HepG2 (cell line): ENCODE measurements around the gene TBC1D7. TPM values are rescaled to one million over a fixed set of nuclear protein-coding genes. Genes with fewer than 3 reads are reported as not detected.

Source experiments
- ATAC-seq: fragments of 200-7000 bp; cut with Tn5 transposase; 3 replicates; pipeline ENCODE4 v1.9.1; 2020; ENCODE audit warnings: mild to moderate bottlenecking, moderate library complexity
- BruUV-seq: library from RNA; stranded (reverse); fragments of 400-500 nt; replicated peaks from 2 replicates; lab custom pipeline; 2021; lab: Mats Ljungman, UMichigan
- CTCF ChIA-PET: fragments of 300-600 bp; formaldehyde crosslinking; extraction: SDS; loops from one replicate; lab custom pipeline; 2021; ENCODE audit warnings: low total read pairs, inconsistent platforms, low intra/inter-chr PET ratio; lab: Yijun Ruan, JAX
- POLR2A ChIA-PET: fragments of 350-600 bp; sonication (Branson Sonifier 250); formaldehyde crosslinking; loops from one replicate; lab custom pipeline; 2020; ENCODE audit warnings: antibody characterized with exemption, inconsistent platforms; lab: Yijun Ruan, JAX
- DNase-seq: peaks from one replicate; pipeline ENCODE4 v3.0.0-alpha.2; 2015; ENCODE audit warnings: low spot score
- FAIRE-seq: peaks from 3 replicates; lab custom pipeline; 2011; peaks lifted over from hg19 to GRCh38; lab: Jason Lieb, UNC
- H2AFZ ChIP-seq: one replicate; pipeline ENCODE4 v1.6.1; 2011; ENCODE audit warnings: low read length, inconsistent platforms
- H3K27ac ChIP-seq: fragments of 300-600 bp; 3 replicates; pipeline ENCODE4 v1.8.0; 2011; ENCODE audit warnings: mixed run types, mild to moderate bottlenecking, mixed read lengths, low read length, inconsistent platforms; ENCODE audit not compliant: insufficient read depth; ENCODE audit errors: extremely low read length
- H3K27me3 ChIP-seq, 2 experiments: fragments of 200-600 bp in 1 of 2; 2 replicates in 1 of 2; 3 replicates in 1 of 2; pipeline versions ENCODE4 v1.6.0 to v1.8.0; 2011; ENCODE audit warnings: low read length in 2 of 2, mild to moderate bottlenecking in 2 of 2, moderate library complexity in 2 of 2, inconsistent platforms in 1 of 2; ENCODE audit not compliant: insufficient read depth in 2 of 2, control insufficient read depth in 1 of 2
- H3K36me3 ChIP-seq, 2 experiments: fragments of 200-600 bp in 1 of 2; replicated peaks in 1 of 2; 2 replicates in 1 of 2; 3 replicates in 1 of 2; pipeline versions ENCODE4 v1.5.1 to v1.8.0; 2011; ENCODE audit warnings: low read length in 2 of 2, inconsistent platforms in 1 of 2; ENCODE audit not compliant: insufficient read depth in 2 of 2, control insufficient read depth in 1 of 2
- H3K4me1 ChIP-seq: 2 replicates; pipeline ENCODE4 v1.5.1; 2012; ENCODE audit warnings: low read length, inconsistent platforms; ENCODE audit not compliant: insufficient read depth
- H3K4me2 ChIP-seq: 2 replicates; pipeline ENCODE4 v1.6.0; 2011; ENCODE audit warnings: low read depth, low read length, inconsistent platforms
- H3K4me3 ChIP-seq, 3 experiments: fragments of 200-600 bp in 1 of 3; sonication (generic), shearing (Covaris generic) in 1 of 3; replicated peaks in 1 of 3; 2 replicates each; pipeline ENCODE4 v1.5.1; 2011 to 2016; ENCODE audit warnings: low read length in 3 of 3, inconsistent platforms in 2 of 3, low read depth in 2 of 3, mild to moderate bottlenecking in 2 of 3, control low read depth in 1 of 3, mixed read lengths in 1 of 3; ENCODE audit not compliant: insufficient read depth in 1 of 3
- H3K79me2 ChIP-seq: one replicate; pipeline ENCODE4 v1.6.1; 2011; ENCODE audit warnings: low read length, inconsistent platforms; ENCODE audit not compliant: insufficient read depth
- H3K9ac ChIP-seq: 2 replicates; pipeline ENCODE4 v1.6.0; 2011; ENCODE audit warnings: mild to moderate bottlenecking, low read depth, low read length, inconsistent platforms; ENCODE audit not compliant: insufficient read depth
- H3K9me3 ChIP-seq: 2 replicates; pipeline ENCODE4 v1.5.1; 2012; ENCODE audit warnings: mild to moderate bottlenecking, low read length
- H4K20me1 ChIP-seq: 2 replicates; pipeline ENCODE4 v1.6.0; 2011; ENCODE audit warnings: inconsistent platforms, mild to moderate bottlenecking, low read length, moderate library complexity; ENCODE audit not compliant: insufficient read depth
- HDAC2 ChIP-seq: sonication (generic); formaldehyde crosslinking; IDR thresholded peaks from 2 replicates; pipeline ENCODE4 v1.4.0; 2020; ENCODE audit warnings: missing genetic modification reagents
- MED1 ChIP-seq: sonication (generic); formaldehyde crosslinking; IDR thresholded peaks from 2 replicates; pipeline ENCODE4 v1.4.0; 2020; ENCODE audit warnings: missing genetic modification reagents
- ZBTB21 ChIP-seq: sonication (generic); formaldehyde crosslinking; IDR thresholded peaks from 2 replicates; pipeline ENCODE4 v1.4.0; 2020; ENCODE audit warnings: missing genetic modification reagents
- ZFP36 ChIP-seq: fragments of 150-350 bp; IDR thresholded peaks from 2 replicates; pipeline ENCODE4 v1.6.1; 2018; ENCODE audit warnings: borderline replicate concordance, low read length, low read depth; ENCODE audit not compliant: partially characterized antibody
- ZNF317 ChIP-seq: sonication (generic); formaldehyde crosslinking; IDR thresholded peaks from 2 replicates; pipeline ENCODE4 v1.5.0; 2020; ENCODE audit warnings: mild to moderate bottlenecking, missing genetic modification reagents
- WGBS: methylation state at CpG from one replicate; pipeline ENCODE4 v1.1.6; 2017; ENCODE audit warnings: low lambda C conversion rate; 5-methylcytosine and 5-hydroxymethylcytosine counted together
- in situ Hi-C: cut with HindIII; loops from 2 replicates; pipeline ENCODE4 v1.10.0; 2017; ENCODE audit warnings: low pct_unique_long_range_greater_than_20kb; ENCODE audit not compliant: extremely low pct_ligation_motif_present
- intact Hi-C: fragments of 100-400 bp; cut with micrococcal nuclease; formaldehyde crosslinking; loops from one replicate; pipeline ENCODE4 v1.10.0; 2022; ENCODE audit not compliant: unreplicated experiment
- polyA plus RNA-seq, 8 experiments: library from polyadenylated mRNA; depleted of rRNA in 3 of 8; stranded (reverse) in 7 of 8; unstranded in 1 of 8; fragments of >200 nt; fragmentation: Illumina TruSeq in 4 of 8; extraction: Trizol in 4 of 8; gene quantifications; 2 replicates each; pipeline versions ENCODE4 v1.2.1 to v1.2.3, GENCODE V29; 2011 to 2016; ENCODE audit warnings: low read depth in 4 of 8, missing spikeins in 1 of 8, mixed read lengths in 1 of 8; ENCODE audit not compliant: insufficient read depth in 1 of 8
- total RNA-seq, 5 experiments: library from RNA; depleted of rRNA; stranded (reverse); fragments of >200 nt; fragmentation: Illumina TruSeq; extraction: Trizol; gene quantifications; 2 replicates each; pipeline ENCODE4 v1.2.3, GENCODE V29; 2016; ENCODE audit warnings: low read depth in 1 of 5
- TF ChIP-seq, protein P1 (sequence below): sonication (generic); formaldehyde crosslinking; IDR thresholded peaks from 2 replicates; pipeline ENCODE4 v1.5.0; 2020; ENCODE audit warnings: mild to moderate bottlenecking, missing genetic modification reagents
- TF ChIP-seq, protein P2 (sequence below): sonication (generic); formaldehyde crosslinking; IDR thresholded peaks from 2 replicates; pipeline ENCODE4 v1.4.0; 2020; ENCODE audit warnings: missing genetic modification reagents
- TF ChIP-seq, protein P3 (sequence below): sonication (generic); formaldehyde crosslinking; IDR thresholded peaks from 2 replicates; pipeline ENCODE4 v1.4.0; 2020; ENCODE audit warnings: mild to moderate bottlenecking, missing genetic modification reagents

Gene TBC1D7
- total and polyA plus RNA-seq, 2 of the 13 experiments (the other 11 are each of a cell fraction or from before 2014, with no cell fraction given), result 23.3 to 30.8 TPM

DNA sequence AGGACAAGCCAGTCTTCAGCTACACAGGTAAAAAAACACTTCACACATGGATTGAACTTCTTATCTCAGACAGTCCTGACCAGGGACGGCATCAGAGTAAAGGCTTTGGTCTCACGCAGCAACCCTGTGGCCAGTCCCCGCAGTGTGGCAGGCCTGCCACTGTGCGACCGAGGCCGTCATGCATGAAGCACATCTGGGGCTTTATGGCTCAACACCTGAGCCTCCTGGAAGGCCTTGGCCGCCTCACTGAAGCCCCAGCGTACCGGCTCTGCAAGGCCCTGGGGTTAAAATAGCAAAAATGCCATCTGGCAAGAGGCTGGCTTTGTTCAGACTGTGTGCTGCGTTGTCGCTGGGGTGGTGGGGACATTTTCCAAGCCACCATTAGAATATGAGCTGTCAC, 32.8 kb downstream of the TBC1D7 start:
- ChIA-PET POLR2A (no interaction called here), CTCF (no interaction called here)
- in situ Hi-C loops (no loop called here), intact Hi-C loops (no loop called here)
- peaks cover 22 to 45% of the 10 kb centered on the region in 2 experiments for H3K36me3 ChIP-seq
- DNase-seq, result no peak
- no peak overlapping the region for H3K4me2 ChIP-seq
- ATAC-seq, result no peak
- no peak for FAIRE-seq
- 100% methylated on average over 8 of the region's 11 CpGs for WGBS
- H3K4me3 ChIP-seq, result no peak overlapping the region
- no peaks in the 10 kb centered on the region for H3K9me3 ChIP-seq
- no peak overlapping the region for H3K9ac ChIP-seq
- TF ChIP-seq, protein P1, sequence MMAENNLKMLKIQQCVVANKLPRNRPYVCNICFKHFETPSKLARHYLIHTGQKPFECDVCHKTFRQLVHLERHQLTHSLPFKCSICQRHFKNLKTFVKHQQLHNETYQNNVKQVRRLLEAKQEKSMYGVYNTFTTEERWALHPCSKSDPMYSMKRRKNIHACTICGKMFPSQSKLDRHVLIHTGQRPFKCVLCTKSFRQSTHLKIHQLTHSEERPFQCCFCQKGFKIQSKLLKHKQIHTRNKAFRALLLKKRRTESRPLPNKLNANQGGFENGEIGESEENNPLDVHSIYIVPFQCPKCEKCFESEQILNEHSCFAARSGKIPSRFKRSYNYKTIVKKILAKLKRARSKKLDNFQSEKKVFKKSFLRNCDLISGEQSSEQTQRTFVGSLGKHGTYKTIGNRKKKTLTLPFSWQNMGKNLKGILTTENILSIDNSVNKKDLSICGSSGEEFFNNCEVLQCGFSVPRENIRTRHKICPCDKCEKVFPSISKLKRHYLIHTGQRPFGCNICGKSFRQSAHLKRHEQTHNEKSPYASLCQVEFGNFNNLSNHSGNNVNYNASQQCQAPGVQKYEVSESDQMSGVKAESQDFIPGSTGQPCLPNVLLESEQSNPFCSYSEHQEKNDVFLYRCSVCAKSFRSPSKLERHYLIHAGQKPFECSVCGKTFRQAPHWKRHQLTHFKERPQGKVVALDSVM (CRISPR knock-in tag), result no peak
- TF ChIP-seq MED1 (CRISPR knock-in tag), result no peak
- TF ChIP-seq ZNF317 (CRISPR knock-in tag), result no peak
- TF ChIP-seq, protein P2, sequence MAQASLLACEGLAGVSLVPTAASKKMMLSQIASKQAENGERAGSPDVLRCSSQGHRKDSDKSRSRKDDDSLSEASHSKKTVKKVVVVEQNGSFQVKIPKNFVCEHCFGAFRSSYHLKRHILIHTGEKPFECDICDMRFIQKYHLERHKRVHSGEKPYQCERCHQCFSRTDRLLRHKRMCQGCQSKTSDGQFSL (CRISPR knock-in tag), result no peak
- no peak for TF ChIP-seq HDAC2 (CRISPR knock-in tag)
- TF ChIP-seq, all 625 proteins: peak for 0
- H4K20me1 ChIP-seq, result no peaks in the 10 kb centered on the region
- no peak overlapping the region for H3K27ac ChIP-seq
- peaks cover 15% of the 10 kb centered on the region for H3K4me1 ChIP-seq
- H3K27me3 ChIP-seq, result no peaks in the 10 kb centered on the region
- no peaks in the 10 kb centered on the region for H3K79me2 ChIP-seq
- BruUV-seq, result no TSS peak
- H2AFZ ChIP-seq, result no peak overlapping the region

DNA sequence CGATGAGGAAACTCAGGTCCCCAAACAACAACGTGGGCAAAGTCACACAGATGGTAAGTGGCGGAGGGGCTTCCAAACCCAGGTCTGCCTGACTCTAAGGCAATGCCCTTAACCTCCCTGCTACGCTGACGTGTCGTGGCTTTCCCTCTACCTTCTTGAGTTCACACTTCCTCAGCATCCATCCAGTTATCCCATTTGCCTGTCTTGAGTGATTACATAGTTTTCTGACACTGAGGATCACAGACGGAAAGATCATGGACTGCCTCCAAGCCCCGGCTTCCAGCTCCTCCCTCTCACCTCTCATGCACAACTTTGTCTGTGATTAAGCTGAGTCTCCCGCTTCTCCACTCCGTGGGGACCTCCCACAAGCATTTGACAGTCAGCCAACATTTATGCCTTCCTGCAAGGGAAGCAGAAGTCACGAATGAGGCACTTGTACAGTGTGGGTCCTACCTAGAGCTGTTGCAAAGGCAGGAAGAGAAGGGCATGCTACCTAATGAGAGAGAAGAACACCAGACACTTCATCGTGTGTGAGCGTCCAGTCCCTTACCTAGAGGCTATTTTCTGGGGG, 33.8 kb downstream of the TBC1D7 start:
- intact Hi-C loops, result no loop called here
- no peak for DNase-seq
- Histone ChIP-seq H3K79me2 (no peaks in the 10 kb centered on the region), H3K27me3 (no peaks in the 10 kb centered on the region), H3K4me1 (peaks cover 17% of the 10 kb centered on the region), H2AFZ (no peak overlapping the region), H4K20me1 (no peaks in the 10 kb centered on the region), H3K4me2 (no peak overlapping the region), H3K9ac (no peak overlapping the region), H3K4me3 (no peak overlapping the region), H3K9me3 (no peaks in the 10 kb centered on the region), H3K27ac (no peak overlapping the region), H3K36me3 (peaks cover 18 to 41% of the 10 kb centered on the region in 2 experiments)
- CTCF ChIA-PET, result no interaction called here
- TF ChIP-seq, protein P3, sequence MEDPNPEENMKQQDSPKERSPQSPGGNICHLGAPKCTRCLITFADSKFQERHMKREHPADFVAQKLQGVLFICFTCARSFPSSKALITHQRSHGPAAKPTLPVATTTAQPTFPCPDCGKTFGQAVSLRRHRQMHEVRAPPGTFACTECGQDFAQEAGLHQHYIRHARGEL, result no peak
- TF ChIP-seq ZBTB21 (no peak), ZFP36 (no peak)
- WGBS, result 92% methylated on average over 13 of the region's 13 CpGs
- no peak for FAIRE-seq
- POLR2A ChIA-PET, result no interaction called here
- in situ Hi-C loops, result no loop called here
- no TSS peak for BruUV-seq
- no peak for ATAC-seq
